ENCODE results near the gene GSC2. TPM values are rescaled to one million over a fixed set of nuclear protein-coding genes. Genes with fewer than 3 reads are reported as not detected.

Gene GSC2
- total RNA-seq, 1 donor from 2014 or later, result not detected

DNA sequence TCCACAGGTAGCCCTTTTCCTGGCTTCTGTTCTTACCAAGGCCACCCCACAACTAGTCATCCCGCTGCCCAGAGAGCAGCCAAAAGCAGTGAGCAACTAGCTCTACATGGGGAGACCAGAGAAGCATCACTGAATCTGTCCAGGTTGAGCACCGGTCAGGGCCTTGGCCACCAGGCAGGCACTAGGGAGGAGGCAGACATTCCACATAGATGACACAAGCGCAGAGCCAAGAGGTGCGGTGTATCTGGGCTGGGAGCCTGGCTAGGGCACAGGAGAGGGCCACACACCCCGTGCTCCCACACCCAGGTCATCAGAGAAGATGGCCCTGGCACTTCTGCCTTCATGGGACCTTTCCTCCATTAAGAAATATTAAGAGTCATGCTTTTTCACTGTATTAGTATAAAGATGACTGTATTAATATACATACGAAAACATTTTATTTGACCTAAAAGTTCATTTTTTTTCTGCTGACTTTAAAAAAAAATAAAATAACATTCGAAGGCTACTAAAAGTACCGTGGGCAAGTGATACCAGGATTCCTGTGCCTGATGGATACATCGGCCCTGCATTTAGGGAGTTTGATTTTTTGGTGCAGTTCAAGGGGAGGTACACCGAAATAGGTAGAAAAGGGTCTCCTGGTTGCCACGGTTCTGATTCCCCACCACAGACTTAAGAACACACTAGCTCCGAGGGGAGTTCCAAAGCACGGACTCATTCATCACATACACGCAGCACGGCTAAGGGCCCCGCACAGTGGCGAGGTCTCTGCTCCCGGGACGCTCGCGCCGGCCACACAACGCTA lies 29.1 kb downstream of the GSC2 start:
- DNase-seq (ENCODE audit: low spot score), result no peak

DNA sequence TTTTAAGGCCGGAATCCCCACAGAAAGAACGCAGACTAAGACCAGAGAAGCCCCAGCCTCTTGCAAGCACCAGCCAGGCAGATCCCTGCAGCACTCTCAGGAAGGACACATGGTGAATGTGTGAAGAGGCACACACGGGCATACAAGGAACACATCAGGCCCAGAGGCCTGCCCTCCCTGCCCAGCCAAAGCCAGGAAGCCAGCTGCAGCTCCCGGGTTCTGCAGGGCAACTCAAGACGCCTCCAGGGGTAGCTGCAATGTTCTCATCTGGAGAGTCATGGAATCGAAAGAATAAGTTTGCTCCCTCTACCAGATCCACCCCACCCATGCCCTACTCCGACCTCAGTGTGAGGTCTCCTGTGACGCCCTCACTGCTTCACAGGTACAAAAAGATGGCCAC lies 30.1 kb downstream of the GSC2 start:
- no peak for DNase-seq (ENCODE audit: low spot score)

DNA sequence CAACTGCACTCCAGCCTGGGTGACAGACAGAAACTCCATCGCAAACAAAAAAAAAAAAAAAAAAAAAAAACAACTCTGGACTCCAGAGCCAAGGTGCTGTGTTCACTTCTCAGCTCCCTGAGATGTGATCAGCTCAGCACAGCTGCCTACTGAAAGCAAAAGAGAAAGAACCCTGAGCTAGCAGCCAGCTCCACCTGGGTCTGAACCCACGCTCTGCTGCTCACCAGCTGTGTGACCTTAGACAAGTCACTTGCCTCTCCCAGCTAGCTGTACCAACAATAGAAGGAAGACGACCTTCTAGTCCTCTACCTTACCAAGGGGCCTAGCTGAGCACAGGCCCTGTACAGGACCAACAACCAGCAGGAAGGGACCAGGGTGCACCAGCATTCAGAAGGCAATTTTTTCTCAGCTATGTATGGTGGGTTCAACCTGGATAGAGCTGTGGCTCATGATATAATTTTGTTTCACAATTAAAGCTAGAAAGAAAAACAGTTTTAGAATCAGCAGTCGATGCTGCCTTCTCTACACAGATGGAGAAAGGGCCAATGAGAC lies 31.7 kb downstream of the GSC2 start:
- no peak for DNase-seq (ENCODE audit: low spot score)

DNA sequence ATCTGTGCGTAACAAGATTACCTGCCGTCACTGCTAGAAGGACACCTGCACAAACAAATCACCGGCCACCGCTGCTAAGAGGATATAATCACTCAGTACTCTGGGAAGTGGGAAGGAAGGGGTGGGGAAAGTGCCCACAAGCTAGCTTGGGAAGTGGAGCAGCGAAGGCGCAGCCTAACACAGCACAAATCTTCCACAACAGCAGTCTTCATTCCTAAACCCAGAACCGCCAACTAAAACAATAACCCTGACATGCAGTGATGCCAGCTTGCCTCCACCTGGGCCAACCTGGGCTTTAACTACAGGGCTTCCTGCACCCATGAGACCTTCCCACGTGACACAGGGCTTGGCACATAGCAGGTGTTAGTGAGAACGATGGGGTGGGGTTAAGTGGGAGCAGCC lies 33.0 kb downstream of the GSC2 start:
- no peak for DNase-seq (ENCODE audit: low spot score)

DNA sequence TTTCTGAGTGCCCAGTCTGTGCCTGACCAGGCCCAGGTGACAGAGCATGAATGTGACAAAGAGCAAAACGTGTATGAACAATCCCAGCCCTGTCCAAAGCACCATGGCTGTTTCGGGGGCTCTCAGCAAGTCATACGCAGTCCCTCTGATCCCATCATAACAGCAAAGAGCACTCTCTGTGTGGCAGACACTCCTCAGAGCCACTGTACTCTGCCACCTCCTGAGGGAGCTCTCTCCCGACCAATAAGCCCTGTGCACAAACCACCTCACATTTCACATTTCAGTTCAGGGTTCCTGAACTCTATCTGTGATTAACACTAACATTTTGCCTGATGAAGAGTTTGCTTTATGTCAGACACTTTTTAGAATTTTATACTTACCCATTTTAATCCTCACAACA lies 34.5 kb downstream of the GSC2 start:
- DNase-seq (ENCODE audit: low spot score), result no peak

DNA sequence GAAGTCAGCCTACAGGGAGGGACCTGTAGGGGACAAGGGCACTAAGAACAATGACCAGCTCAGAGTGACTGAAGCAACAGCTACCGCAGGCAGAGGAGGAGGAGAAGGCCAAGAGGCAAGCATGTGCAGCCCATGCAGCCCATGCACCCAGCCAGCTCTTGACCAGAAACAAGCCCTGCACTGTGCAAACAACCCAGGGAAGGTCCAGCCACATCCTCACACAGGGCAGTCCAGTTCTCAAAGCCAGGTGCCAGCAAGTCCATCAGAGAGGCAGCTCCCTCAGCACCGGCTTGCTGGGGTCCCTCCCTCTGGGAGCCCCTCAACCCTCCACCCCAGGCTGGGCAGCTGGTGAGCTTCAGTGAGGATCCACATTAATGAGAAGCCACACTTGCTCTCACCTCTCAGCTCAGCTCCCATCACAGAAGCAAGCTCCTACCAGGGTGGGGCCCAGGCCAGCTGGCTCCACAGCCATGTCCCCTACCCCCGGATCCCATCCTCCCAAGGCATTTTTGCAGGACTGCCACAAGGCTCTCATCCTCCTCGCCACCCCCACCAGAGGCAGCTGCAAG lies 35.0 kb downstream of the GSC2 start:
- DNase-seq (ENCODE audit: low spot score), result no peak

DNA sequence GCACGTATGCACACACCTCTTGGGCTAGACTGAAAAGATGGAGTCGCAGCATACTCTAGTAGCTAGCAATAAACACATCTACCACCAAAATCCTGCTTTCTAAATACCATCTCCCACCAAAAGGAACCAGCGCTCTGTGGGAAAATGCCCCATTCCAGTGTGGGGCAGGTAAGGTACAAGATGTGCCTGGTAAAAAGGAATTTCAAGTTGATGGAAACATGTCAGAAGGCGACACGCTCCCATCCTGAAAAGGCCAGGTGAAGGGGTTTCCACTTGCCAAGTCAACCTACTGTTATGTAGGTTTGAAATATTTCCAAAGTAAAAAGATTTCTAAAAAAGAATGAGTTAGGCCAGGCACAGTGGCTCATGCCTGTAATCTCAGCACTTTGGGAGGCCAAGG lies 36.7 kb downstream of the GSC2 start:
- DNase-seq (ENCODE audit: low spot score), result no peak

DNA sequence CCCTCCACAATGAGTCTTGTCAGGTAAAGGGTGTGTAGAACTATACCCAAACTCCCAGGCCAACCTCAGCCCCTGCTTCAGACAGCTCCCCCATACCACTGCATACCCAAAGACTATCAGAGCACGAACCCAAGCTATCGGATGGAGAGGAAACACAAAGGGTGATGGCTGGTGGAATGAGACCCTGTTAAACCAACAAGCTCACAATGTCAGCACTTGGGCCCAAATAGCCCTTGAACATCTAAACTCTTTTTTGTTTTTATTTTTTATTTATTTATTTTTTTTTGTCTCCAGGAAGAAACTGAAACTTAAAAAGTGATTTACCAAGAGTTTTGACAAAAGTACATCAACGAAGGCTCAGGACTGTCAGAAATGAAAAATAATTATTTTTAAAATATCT lies 38.5 kb downstream of the GSC2 start:
- no peak for DNase-seq (ENCODE audit: low spot score)

DNA sequence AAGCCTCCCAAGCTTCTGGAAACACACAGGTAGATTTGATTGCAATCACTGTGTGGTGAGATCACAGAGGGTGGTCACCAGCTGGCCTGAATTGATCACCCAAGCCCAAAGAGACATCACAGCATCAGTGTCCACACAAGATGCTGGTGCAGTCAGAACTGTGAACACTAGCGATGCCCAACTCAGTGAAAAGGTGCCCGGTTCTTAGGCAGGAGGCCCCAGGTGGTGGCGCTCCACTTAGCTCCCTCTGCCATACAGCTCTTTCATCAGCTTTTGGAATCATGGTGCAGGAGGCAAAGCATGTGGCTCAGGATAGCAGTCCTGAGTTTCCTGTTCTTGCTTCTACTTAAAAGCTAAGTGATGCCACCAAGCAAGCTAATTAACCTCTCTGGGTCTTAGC lies 39.0 kb downstream of the GSC2 start:
- no peak for DNase-seq (ENCODE audit: low spot score)

DNA sequence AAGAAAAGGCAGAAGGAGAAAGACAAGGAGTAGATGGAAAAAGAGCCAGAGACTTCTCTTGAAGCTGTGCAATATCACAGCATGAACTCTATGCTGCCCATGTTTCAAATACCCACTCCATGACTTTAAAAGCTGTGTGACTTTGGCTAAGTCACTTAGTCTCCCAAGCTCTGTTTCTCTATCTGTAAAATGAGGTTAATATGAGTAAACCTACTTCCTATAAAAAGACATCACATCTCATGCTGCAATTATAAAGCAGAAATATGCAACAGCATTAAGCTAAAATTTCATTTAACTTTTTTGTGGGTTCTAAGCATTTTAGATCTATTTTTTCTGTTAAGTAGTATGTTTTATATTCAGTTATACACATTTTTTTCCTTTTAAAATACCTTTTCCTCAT lies 39.4 kb downstream of the GSC2 start:
- no peak for DNase-seq (ENCODE audit: low spot score)

DNA sequence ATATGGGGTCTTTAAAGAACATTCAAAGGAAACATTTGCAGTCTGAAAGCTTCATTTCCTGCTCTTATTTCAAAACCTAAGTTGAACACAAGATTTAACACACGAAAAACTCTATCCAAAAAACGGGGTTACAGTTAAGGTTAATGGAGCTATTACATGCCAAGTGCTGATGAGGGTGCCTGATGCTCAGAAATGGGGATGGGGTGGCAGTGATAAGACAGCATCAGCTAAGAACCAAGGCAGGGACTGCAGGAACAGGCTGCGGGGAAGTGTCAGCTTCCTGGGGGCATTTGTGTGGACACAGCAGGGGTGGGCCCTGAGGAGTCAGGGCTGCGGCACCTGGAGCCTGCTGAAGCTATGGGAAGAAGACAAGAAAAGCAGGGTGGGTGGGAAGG lies 40.0 kb downstream of the GSC2 start:
- DNase-seq (ENCODE audit: low spot score), result no peak

DNA sequence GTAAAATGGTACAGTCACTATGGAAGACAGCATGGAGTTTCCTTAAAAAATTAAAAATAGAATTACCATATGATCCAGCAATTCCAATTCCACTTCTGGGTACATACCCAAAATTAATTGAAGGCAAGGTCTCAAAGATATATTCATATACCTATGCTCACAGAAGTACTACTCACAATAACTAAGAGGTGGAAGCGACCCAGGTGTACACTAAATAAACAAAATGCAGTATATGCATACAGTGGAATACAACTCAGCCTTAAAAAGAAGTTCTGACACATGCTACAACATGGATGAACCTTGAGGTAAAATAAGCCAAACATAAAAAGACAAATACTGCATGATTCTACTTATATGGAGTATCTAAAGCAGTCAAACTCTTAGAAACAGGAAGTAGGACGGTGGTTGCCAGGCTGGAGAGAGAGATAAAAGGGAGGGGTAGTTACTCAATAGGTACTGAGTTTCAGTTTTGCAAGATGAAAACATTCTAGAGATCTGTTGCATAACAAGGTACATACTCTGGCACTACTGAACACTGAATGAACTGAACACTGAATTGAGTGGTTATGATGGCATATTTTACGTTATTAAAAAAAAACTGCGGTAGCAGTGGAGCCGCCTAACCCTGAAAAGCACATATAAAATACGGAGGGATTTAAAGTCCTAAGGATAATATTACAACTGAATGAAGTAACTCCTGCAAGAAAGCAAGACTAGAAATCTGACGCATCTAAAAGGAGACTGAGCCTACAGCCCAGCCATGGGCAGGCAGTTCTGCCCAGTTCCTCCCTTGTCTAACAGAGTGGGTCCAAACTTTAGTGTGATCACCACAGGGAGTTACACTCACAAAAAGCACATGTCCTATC lies 40.7 kb downstream of the GSC2 start:
- DNase-seq (ENCODE audit: low spot score), result no peak

DNA sequence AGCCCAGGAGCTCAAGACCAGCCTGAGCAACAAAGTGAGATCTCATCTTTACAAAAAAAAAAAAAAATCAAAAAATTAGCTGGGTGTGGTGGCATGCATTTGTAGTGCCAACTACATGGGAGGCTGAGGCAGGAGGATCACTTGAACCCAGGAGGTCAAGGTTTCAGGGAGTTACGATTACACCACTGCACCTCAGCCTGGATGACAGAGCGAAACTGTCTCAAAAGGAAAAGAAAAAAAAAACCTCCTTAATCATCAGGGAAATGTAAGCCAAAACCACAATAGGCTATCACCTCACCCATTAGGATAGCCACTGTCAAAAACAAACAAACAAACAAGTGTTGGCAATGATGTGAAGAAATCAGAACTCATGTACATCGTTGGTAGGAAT lies 41.3 kb downstream of the GSC2 start:
- no peak for DNase-seq (ENCODE audit: low spot score)

DNA sequence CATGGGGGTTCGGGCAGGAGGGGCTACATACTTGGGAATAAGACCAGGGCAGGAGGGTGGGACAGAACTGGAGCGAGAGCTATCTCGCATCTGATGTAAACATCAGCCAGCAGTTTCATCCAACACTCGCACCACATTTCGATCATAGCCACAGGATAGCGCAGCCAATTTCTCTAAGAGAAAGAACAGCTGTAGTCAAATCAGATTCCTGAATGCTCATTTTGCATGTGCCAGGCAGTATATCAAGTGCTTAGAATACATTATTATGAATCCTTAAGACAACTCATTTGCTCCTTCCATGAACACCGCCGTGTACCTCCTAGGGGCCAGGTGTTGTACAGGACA lies 42.4 kb downstream of the GSC2 start:
- DNase-seq (ENCODE audit: low spot score), result no peak

DNA sequence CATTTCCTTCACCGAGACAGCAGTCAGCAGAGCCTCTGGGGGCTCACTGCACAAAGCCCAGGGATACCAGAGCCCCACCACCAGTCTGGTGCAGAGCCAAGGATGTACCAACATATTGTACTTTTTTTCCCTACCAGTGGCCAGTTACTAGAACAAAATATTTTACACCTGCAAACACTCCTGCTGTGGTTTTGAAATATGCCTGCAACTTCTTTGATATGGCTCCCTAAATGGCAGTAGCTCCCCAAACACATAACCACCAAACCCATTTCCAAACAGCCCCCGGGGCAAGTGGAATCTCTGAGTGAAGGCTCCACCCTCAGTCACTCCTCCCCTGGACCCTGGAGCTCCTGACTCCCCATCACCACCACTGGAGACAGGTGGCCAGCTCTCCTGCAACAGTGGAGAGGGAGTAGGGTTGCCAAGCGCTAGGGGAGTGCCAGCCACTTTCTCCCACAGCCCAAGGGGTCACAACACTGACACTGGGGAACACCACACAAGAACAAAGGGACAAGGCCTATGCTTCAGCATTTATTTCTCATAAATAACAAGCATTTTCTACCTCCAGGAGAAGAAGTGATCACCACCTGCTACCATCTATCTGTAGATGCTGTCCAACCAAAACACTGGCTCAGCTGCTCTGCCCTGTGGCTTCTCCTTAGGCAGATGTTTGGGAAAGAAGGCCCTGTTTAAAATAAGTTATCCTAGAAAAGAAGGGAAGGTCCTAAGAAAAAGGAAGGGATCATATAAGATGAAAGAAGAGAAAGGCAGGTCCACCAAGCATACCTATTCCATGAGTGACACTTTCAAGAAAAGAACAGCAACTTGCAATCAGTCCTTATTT lies 43.0 kb downstream of the GSC2 start:
- DNase-seq (ENCODE audit: low spot score), result no peak

DNA sequence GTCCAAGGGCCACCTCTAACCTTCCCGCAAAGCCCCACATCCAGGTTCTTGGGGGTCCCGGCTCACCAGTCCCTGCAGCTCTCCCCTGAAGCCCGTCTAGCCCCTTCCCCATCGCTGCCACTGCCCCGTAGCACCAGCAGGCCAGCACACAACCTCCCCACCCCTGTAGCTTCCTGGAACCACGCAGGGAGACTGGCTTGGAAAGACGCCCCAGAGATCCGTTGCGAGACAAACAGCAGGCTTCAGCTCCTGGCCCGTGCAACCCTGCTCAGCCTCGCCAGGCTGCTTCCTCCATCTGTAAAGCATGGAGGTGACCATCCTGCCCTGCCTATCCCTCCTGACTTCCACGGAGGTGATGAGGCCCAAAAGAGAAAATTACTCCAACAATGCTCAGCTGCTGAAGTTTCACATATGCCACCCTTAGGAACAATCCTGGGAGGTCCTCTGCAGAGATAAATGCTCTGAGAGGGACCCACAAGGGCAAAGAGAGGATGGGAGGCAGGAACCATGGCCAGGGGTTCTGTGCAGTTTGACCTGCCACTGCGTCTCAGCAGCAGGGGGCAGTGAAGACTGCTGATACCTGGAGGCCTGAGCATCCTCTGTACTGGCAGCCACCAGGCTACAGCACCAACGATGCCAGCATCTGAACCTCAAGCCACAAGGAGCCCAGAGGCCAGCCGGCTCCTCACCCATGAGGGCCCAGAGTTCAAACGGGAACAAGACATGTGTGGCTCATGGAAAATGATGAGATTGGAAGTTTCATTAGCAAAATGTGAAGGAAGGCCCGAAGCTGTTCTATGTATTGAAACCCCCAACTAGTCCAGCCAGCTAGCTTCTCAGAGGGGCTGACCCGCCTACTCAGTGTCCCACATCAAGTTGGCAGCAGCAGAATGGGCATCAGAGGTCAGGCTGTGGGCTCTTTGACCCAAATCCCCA lies 44.0 kb downstream of the GSC2 start:
- no peak for DNase-seq (ENCODE audit: low spot score)

DNA sequence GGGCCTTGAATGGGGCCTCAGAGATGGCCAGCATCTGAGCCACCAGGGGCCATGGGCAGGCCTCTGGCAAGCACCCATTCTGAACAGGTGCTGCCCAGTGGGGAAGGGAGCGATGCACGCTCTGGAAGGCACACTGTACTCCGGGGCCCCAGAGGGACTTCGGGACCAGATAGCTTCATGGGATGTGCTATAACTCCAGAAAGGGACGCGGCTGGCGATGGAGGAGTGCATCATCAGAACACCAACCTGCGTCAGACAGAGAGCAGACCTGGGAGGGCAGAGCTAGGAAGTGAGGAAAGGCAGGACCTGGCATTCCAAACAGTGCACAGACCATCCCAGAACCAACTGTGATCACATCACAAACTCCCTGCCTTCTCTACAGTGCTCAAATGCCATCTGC lies 44.6 kb downstream of the GSC2 start:
- DNase-seq (ENCODE audit: low spot score), result no peak

DNA sequence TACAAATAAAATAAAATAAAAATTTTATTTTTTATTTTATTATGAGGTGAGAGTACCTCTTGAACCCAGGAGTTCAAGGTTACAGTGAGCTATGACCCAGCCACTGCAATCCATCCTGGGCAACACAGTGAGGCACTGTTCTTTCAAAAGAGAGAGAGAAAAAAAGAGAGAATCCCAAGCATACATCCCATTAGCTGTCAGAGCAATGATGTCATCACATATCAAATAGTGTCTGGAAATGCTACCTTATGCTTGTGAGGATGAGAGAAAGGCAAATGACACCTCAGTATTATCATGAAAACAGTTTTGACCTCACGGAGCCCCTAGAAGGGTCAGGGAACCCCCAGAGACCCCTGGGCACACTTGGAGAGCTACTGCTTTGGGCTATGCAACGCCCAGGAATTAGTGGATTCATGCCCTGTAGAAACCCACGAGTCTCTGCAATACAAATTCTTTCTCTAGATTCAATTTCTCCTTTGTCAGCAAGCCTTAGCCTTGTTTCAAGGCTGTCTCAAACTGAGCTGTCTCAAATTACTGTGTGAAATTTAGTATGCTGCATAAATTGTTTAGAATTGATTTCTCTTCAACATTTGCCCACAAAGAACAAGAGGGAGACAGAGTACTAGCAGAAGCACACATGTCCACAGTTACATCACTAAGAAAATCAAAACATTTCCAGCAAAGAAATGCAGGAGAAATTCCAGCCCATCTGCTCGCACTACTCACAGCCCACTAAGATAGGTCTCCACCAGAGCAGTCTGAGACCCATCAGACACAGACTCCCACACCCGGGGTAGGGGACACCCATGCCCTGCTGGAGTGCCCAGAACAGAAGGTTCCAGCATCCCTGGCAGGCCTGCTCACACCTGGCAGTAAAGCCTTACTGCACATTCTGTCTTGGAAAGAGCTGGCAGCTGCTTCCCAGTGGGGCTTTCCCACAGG lies 45.9 kb downstream of the GSC2 start:
- no peak for DNase-seq (ENCODE audit: low spot score)

DNA sequence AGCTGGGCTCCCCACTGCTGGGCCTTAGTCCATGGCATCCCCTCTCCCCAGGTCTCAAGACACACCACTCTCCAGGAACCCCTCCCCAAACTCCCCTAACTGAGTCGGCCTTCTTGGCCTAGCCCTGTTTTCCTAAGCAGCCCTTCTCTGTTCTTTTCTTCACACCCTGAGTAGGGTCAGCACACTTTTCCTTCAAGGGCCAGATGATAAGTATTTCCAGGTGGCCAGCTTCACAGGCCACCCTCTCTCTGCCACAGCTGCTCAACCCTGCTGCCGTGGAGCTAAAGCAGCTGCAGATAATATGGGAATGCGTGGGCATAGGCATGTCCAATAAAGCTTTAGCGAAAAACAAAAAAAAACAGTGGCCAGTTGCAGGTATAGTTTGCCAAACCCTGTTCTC lies 51.9 kb downstream of the GSC2 start:
- no peak for DNase-seq (ENCODE audit: low spot score)

DNA sequence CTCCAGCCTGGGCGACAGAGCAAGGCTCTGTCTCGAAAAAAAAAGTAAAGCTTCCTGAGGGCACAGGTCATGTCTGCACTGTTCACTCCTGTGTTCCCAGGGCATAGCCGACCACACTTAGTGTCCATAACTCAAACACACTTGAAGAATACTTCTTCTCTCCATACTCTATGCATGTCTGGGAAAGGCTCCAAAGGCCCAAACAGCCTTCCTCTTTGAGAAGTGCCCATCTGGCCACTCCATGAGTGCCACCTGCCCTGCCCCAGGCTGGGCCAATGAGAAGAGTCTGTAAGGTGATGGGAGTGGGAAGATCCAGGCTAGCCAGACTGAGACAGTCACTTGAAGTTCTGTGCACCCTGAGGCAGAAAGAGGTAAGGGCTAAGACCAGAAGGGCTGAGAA lies 52.6 kb downstream of the GSC2 start:
- DNase-seq (ENCODE audit: low spot score), result no peak
